Measurements from ENCODE around the gene VSIR. TPM values are rescaled to one million over a fixed set of nuclear protein-coding genes. Genes with fewer than 3 reads are reported as not detected.

The VSIR gene
- total and polyA plus RNA-seq, 9 of the 15 experiments (the other 6 are each of a cell fraction or from before 2014, with no cell fraction given) = 0.14 to 20.5 (median 9.3) TPM

- TF ChIP-seq RAD21 (CRISPR knock-in tag; conservative IDR thresholded peaks at IDR 0.05 in 1 of 2, IDR thresholded peaks at IDR 0.05 in 1 of 2) (peak in 1 of 2 experiments; percentile 19; a peak in 1 of 4 replicates), ZNF212 (CRISPR knock-in tag; IDR thresholded peaks at IDR 0.05) (no peak), ZNF263 (CRISPR knock-in tag; IDR thresholded peaks at IDR 0.05; ENCODE audit: borderline replicate concordance) (no peak), U2AF1 (optimal IDR thresholded peaks at IDR 0.05; ENCODE audit: low read depth, low read length) (no peak), ZNF75A (CRISPR knock-in tag; IDR thresholded peaks at IDR 0.05) (no peak), DPF2 (IDR thresholded peaks at IDR 0.05) (no peak), RNF2 (IDR thresholded peaks at IDR 0.05) (no peak; the same call in 1 of the 2 replicates), RFX1 (IDR thresholded peaks at IDR 0.05) (no peak), STAT5A (IDR thresholded peaks at IDR 0.05; ENCODE audit: borderline replicate concordance, low read length) (no peak), BRD4 (IDR thresholded peaks at IDR 0.05) (peak; percentile 88; the same call in 1 of the 2 replicates), ZNF347 (CRISPR knock-in tag; IDR thresholded peaks at IDR 0.05; ENCODE audit: low read depth) (no peak), TAF15 (IDR thresholded peaks at IDR 0.05; ENCODE audit: low read depth, low read length) (no peak), FOXO4 (CRISPR knock-in tag; IDR thresholded peaks at IDR 0.05) (no peak), ETS2 (tag; IDR thresholded peaks at IDR 0.05; ENCODE audit: borderline replicate concordance, poor library complexity, severe bottlenecking) (no peak), ZNF282 (CRISPR knock-in tag; IDR thresholded peaks at IDR 0.05) (no peak), NRF1 (conservative IDR thresholded peaks at IDR 0.05 in 1 of 2, IDR thresholded peaks at IDR 0.05 in 1 of 2) (no peak; a peak in 1 of 4 replicates), KDM1A (IDR thresholded peaks at IDR 0.05) (no peak), ARHGAP35 (IDR thresholded peaks at IDR 0.05; ENCODE audit: partially characterized antibody) (no peak), RREB1 (CRISPR knock-in tag; IDR thresholded peaks at IDR 0.05) (no peak)
- TF ChIP-seq, protein P1, sequence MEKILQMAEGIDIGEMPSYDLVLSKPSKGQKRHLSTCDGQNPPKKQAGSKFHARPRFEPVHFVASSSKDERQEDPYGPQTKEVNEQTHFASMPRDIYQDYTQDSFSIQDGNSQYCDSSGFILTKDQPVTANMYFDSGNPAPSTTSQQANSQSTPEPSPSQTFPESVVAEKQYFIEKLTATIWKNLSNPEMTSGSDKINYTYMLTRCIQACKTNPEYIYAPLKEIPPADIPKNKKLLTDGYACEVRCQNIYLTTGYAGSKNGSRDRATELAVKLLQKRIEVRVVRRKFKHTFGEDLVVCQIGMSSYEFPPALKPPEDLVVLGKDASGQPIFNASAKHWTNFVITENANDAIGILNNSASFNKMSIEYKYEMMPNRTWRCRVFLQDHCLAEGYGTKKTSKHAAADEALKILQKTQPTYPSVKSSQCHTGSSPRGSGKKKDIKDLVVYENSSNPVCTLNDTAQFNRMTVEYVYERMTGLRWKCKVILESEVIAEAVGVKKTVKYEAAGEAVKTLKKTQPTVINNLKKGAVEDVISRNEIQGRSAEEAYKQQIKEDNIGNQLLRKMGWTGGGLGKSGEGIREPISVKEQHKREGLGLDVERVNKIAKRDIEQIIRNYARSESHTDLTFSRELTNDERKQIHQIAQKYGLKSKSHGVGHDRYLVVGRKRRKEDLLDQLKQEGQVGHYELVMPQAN (IDR thresholded peaks at IDR 0.05; ENCODE audit: borderline replicate concordance) = no peak
Measured at GRCh38 chr10:71713135-71714030, 59.9 kb downstream of the VSIR start (continued).
